ENCODE data around the gene KBTBD7.

The KBTBD7 gene

GRCh38 chr13:41224113-41225110 is 30.0 kb upstream of the KBTBD7 start:
- no peak for DNase-seq (ENCODE audit: insufficient read length, low spot score)
- TF ChIP-seq SPI1 (IDR thresholded peaks at IDR 0.05; ENCODE audit: low read depth, low read length) (no peak), PAX5 (IDR thresholded peaks at IDR 0.05; ENCODE audit: insufficient read depth, low read length, severe bottlenecking) (no peak), POLR2A (IDR thresholded peaks at IDR 0.05; ENCODE audit: low read depth, low read length) (no peak)

GRCh38 chr13:41222259-41222852 is 28.0 kb upstream of the KBTBD7 start:
- TF ChIP-seq PAX5 (IDR thresholded peaks at IDR 0.05; ENCODE audit: insufficient read depth, low read length, severe bottlenecking) (no peak), POLR2AphosphoS5 (IDR thresholded peaks at IDR 0.05; ENCODE audit: low read depth, low read length) (no peak), TAF1 (IDR thresholded peaks at IDR 0.05; ENCODE audit: low read depth, low read length) (no peak), SPI1 (IDR thresholded peaks at IDR 0.05; ENCODE audit: low read depth, low read length) (no peak), POU2F2 (IDR thresholded peaks at IDR 0.05; ENCODE audit: low read depth, low read length) (no peak), POLR2A (IDR thresholded peaks at IDR 0.05; ENCODE audit: low read depth, low read length) (no peak)
- DNase-seq (ENCODE audit: insufficient read length, low spot score) (peak; percentile 32), FAIRE-seq (peak; percentile 94)

More at GRCh38 chr13:41224113-41225110, 30.0 kb upstream of the KBTBD7 start:
- no peak for FAIRE-seq

GRCh38 chr13:41220401-41220800 is 26.0 kb upstream of the KBTBD7 start:
- DNase-seq (ENCODE audit: insufficient read length, low spot score) (no peak), FAIRE-seq (no peak)
- TF ChIP-seq PAX5 (IDR thresholded peaks at IDR 0.05; ENCODE audit: insufficient read depth, low read length, severe bottlenecking) (no peak), TAF1 (IDR thresholded peaks at IDR 0.05; ENCODE audit: low read depth, low read length) (no peak), POU2F2 (IDR thresholded peaks at IDR 0.05; ENCODE audit: low read depth, low read length) (no peak), SPI1 (IDR thresholded peaks at IDR 0.05; ENCODE audit: low read depth, low read length) (no peak), POLR2AphosphoS5 (IDR thresholded peaks at IDR 0.05; ENCODE audit: low read depth, low read length) (no peak)

- no peak for DNase-seq (ENCODE audit: insufficient read length, low spot score)
- FAIRE-seq: no peak
- TF ChIP-seq SPI1 (IDR thresholded peaks at IDR 0.05; ENCODE audit: low read depth, low read length) (no peak), POU2F2 (IDR thresholded peaks at IDR 0.05; ENCODE audit: low read depth, low read length) (no peak), PAX5 (IDR thresholded peaks at IDR 0.05; ENCODE audit: insufficient read depth, low read length, severe bottlenecking) (no peak)
These were observed 21.8 kb upstream of the KBTBD7 start for GRCh38 chr13:41216160-41216559.

- FAIRE-seq (no peak), DNase-seq (ENCODE audit: insufficient read length, low spot score) (no peak)
- TF ChIP-seq PAX5 (IDR thresholded peaks at IDR 0.05; ENCODE audit: insufficient read depth, low read length, severe bottlenecking) (no peak), TAF1 (IDR thresholded peaks at IDR 0.05; ENCODE audit: low read depth, low read length) (no peak), POLR2AphosphoS5 (IDR thresholded peaks at IDR 0.05; ENCODE audit: low read depth, low read length) (no peak), SPI1 (IDR thresholded peaks at IDR 0.05; ENCODE audit: low read depth, low read length) (no peak), POLR2A (IDR thresholded peaks at IDR 0.05; ENCODE audit: low read depth, low read length) (no peak), POU2F2 (IDR thresholded peaks at IDR 0.05; ENCODE audit: low read depth, low read length) (no peak)
These were observed 19.6 kb upstream of the KBTBD7 start for GRCh38 chr13:41213919-41214318.

- FAIRE-seq (no peak), DNase-seq (ENCODE audit: insufficient read length, low spot score) (no peak)
- TF ChIP-seq POLR2A (IDR thresholded peaks at IDR 0.05; ENCODE audit: low read depth, low read length) (no peak), TAF1 (IDR thresholded peaks at IDR 0.05; ENCODE audit: low read depth, low read length) (no peak), SPI1 (IDR thresholded peaks at IDR 0.05; ENCODE audit: low read depth, low read length) (no peak), PAX5 (IDR thresholded peaks at IDR 0.05; ENCODE audit: insufficient read depth, low read length, severe bottlenecking) (no peak), POU2F2 (IDR thresholded peaks at IDR 0.05; ENCODE audit: low read depth, low read length) (no peak), POLR2AphosphoS5 (IDR thresholded peaks at IDR 0.05; ENCODE audit: low read depth, low read length) (no peak)
These were observed 18.9 kb upstream of the KBTBD7 start for GRCh38 chr13:41213316-41213715.

- FAIRE-seq (no peak), DNase-seq (ENCODE audit: insufficient read length, low spot score) (no peak)
- no peak for TF ChIP-seq PAX5 (IDR thresholded peaks at IDR 0.05; ENCODE audit: insufficient read depth, low read length, severe bottlenecking)
- no peak for TF ChIP-seq POU2F2 (IDR thresholded peaks at IDR 0.05; ENCODE audit: low read depth, low read length)
- no peak for TF ChIP-seq POLR2A (IDR thresholded peaks at IDR 0.05; ENCODE audit: low read depth, low read length)
- no peak for TF ChIP-seq POLR2AphosphoS5 (IDR thresholded peaks at IDR 0.05; ENCODE audit: low read depth, low read length)
These were observed 18.5 kb upstream of the KBTBD7 start for GRCh38 chr13:41212881-41213280.

- no peak for FAIRE-seq
- no peak for DNase-seq (ENCODE audit: insufficient read length, low spot score)
- no peak for TF ChIP-seq PAX5 (IDR thresholded peaks at IDR 0.05; ENCODE audit: insufficient read depth, low read length, severe bottlenecking)
- no peak for TF ChIP-seq TAF1 (IDR thresholded peaks at IDR 0.05; ENCODE audit: low read depth, low read length)
- TF ChIP-seq POLR2AphosphoS5 (IDR thresholded peaks at IDR 0.05; ENCODE audit: low read depth, low read length): no peak
- TF ChIP-seq POU2F2 (IDR thresholded peaks at IDR 0.05; ENCODE audit: low read depth, low read length): no peak
- TF ChIP-seq SPI1 (IDR thresholded peaks at IDR 0.05; ENCODE audit: low read depth, low read length): no peak
- TF ChIP-seq POLR2A (IDR thresholded peaks at IDR 0.05; ENCODE audit: low read depth, low read length): no peak
These were observed 16.7 kb upstream of the KBTBD7 start for GRCh38 chr13:41211062-41211461.

- no peak for FAIRE-seq
- TF ChIP-seq POLR2AphosphoS5 (IDR thresholded peaks at IDR 0.05; ENCODE audit: low read depth, low read length): no peak
- no peak for TF ChIP-seq PAX5 (IDR thresholded peaks at IDR 0.05; ENCODE audit: insufficient read depth, low read length, severe bottlenecking)
These were observed 12.1 kb upstream of the KBTBD7 start for GRCh38 chr13:41206467-41206866.

GRCh38 chr13:41203810-41204209 is 9.4 kb upstream of the KBTBD7 start:
- FAIRE-seq: no peak
- TF ChIP-seq PAX5 (IDR thresholded peaks at IDR 0.05; ENCODE audit: insufficient read depth, low read length, severe bottlenecking) (no peak), TAF1 (IDR thresholded peaks at IDR 0.05; ENCODE audit: low read depth, low read length) (no peak), POU2F2 (IDR thresholded peaks at IDR 0.05; ENCODE audit: low read depth, low read length) (no peak), POLR2AphosphoS5 (IDR thresholded peaks at IDR 0.05; ENCODE audit: low read depth, low read length) (no peak), SPI1 (IDR thresholded peaks at IDR 0.05; ENCODE audit: low read depth, low read length) (no peak), POLR2A (IDR thresholded peaks at IDR 0.05; ENCODE audit: low read depth, low read length) (no peak)
- DNase-seq (ENCODE audit: insufficient read length, low spot score): no peak

More at GRCh38 chr13:41206467-41206866, 12.1 kb upstream of the KBTBD7 start:
- DNase-seq (ENCODE audit: insufficient read length, low spot score): no peak

Data from GM12891 (cell line).